HG02852 (cell line): ENCODE results near the gene FAAH2.
"Not testable (repeated sequence)": the region's sequence is repeated elsewhere in the genome, so short reads cannot be mapped to it uniquely, and the experiment has no call there.

ENCODE experiments used
- ATAC-seq: cut with Tn5 transposase; IDR thresholded peaks from one replicate; pipeline ENCODE4 v1.9.1; 2021; ENCODE audit warnings: mild to moderate bottlenecking, moderate library complexity; ENCODE audit not compliant: unreplicated experiment

Gene FAAH2

GRCh38 chrX:57286507-57287251 lies at the start of gene FAAH2:
FAAH2 (plus strand) TSS chrX:57286706; CDS start chrX:57286826, 120 bp downstream.
- ATAC-seq = peak; percentile 85

- ATAC-seq = no peak
These were observed 44.5 kb upstream of the FAAH2 start for GRCh38 chrX:57241967-57242366.

- no peak for ATAC-seq
These were observed 34.5 kb upstream of the FAAH2 start for GRCh38 chrX:57251965-57252364.

GRCh38 chrX:57265126-57265525 lies 21.4 kb upstream of the FAAH2 start:
- no peak for ATAC-seq

- ATAC-seq = no peak
These were observed 20.2 kb upstream of the FAAH2 start for GRCh38 chrX:57266275-57266674.

- no peak for ATAC-seq
These were observed 19.6 kb upstream of the FAAH2 start for GRCh38 chrX:57266871-57267270.

GRCh38 chrX:57267308-57267707 lies 19.2 kb upstream of the FAAH2 start:
- ATAC-seq = no peak

- ATAC-seq = no peak
These were observed 15.5 kb upstream of the FAAH2 start for GRCh38 chrX:57270980-57271379.

- no peak for ATAC-seq
These were observed 3.9 kb upstream of the FAAH2 start for GRCh38 chrX:57282568-57282967.

- ATAC-seq = no peak
These were observed 1.5 kb upstream of the FAAH2 start for GRCh38 chrX:57285001-57285400.

- no peak for ATAC-seq
These were observed 2.6 kb downstream of the FAAH2 start for GRCh38 chrX:57289089-57289488.

- no peak for ATAC-seq
These were observed 8.5 kb downstream of the FAAH2 start for GRCh38 chrX:57294961-57295360.

- not testable (repeated sequence) for ATAC-seq
These were observed 9.2 kb downstream of the FAAH2 start for GRCh38 chrX:57295679-57296078.

GRCh38 chrX:57313583-57314215 lies 27.2 kb downstream of the FAAH2 start:
- ATAC-seq = no peak

- no peak for ATAC-seq
These were observed 42.5 kb downstream of the FAAH2 start for GRCh38 chrX:57329008-57329407.

GRCh38 chrX:57335790-57336189 lies 49.3 kb downstream of the FAAH2 start:
- ATAC-seq = not testable (repeated sequence)

- no peak for ATAC-seq
These were observed 67.1 kb downstream of the FAAH2 start for GRCh38 chrX:57353472-57354132.

- ATAC-seq = no peak
These were observed 77.6 kb downstream of the FAAH2 start for GRCh38 chrX:57364145-57364544.

GRCh38 chrX:57366430-57366829 lies 79.9 kb downstream of the FAAH2 start:
- no peak for ATAC-seq

- ATAC-seq = no peak
These were observed 81.1 kb downstream of the FAAH2 start for GRCh38 chrX:57367649-57368048.

- no peak for ATAC-seq
These were observed 81.7 kb downstream of the FAAH2 start for GRCh38 chrX:57368158-57368557.

GRCh38 chrX:57379296-57379695 lies 92.8 kb downstream of the FAAH2 start:
- ATAC-seq = no peak
